Stimulated activated CD8-positive, alpha-beta memory T cell treated with anti-CD3 and anti-CD28 coated beads, Interleukin-7, amount 100 ng/mL, for 4 hours (primary cell): ENCODE measurements around the gene RAC3.

Experiments
- DNase-seq, 2 donors: peaks; one replicate each; pipeline ENCODE4 v3.0.0-alpha.2; 2020; ENCODE audit warnings: low read depth in 2 of 2

The RAC3 gene

GRCh38 chr17:82031303-82031884 lies at the start of gene RAC3:
Gene RAC3 (plus strand): TSS chr17:82031678. CDS start chr17:82031762, 84 bp downstream.
- DNase-seq, result no peak

- DNase-seq, result no peak
Observed at GRCh38 chr17:81983011-81983638, 48.4 kb upstream of the RAC3 start.

GRCh38 chr17:81983639-81984373 lies 47.7 kb upstream of the RAC3 start:
- DNase-seq, result no peak

GRCh38 chr17:81984773-81985410 lies 46.6 kb upstream of the RAC3 start:
- no peak for DNase-seq

- no peak for DNase-seq
Observed at GRCh38 chr17:81986606-81987005, 44.9 kb upstream of the RAC3 start.

GRCh38 chr17:81987161-81987770 lies 44.2 kb upstream of the RAC3 start:
- DNase-seq, result no peak

GRCh38 chr17:81990836-81991683 lies 40.4 kb upstream of the RAC3 start:
- no peak for DNase-seq

GRCh38 chr17:81991684-81992305 lies 39.7 kb upstream of the RAC3 start:
- no peak for DNase-seq

- DNase-seq, result no peak
Observed at GRCh38 chr17:81992306-81993102, 39.0 kb upstream of the RAC3 start.

GRCh38 chr17:81993729-81994592 lies 37.5 kb upstream of the RAC3 start:
- no peak for DNase-seq

GRCh38 chr17:81994593-81995462 lies 36.6 kb upstream of the RAC3 start:
- DNase-seq, result no peak

GRCh38 chr17:81995463-81996231 lies 35.8 kb upstream of the RAC3 start:
- DNase-seq, result no peak

- DNase-seq, result no peak
Observed at GRCh38 chr17:81996232-81996756, 35.2 kb upstream of the RAC3 start.

- DNase-seq, result no peak
Observed at GRCh38 chr17:81996757-81997441, 34.6 kb upstream of the RAC3 start.

- no peak for DNase-seq
Observed at GRCh38 chr17:81998212-81998611, 33.3 kb upstream of the RAC3 start.

GRCh38 chr17:81998691-81999438 lies 32.6 kb upstream of the RAC3 start:
- no peak for DNase-seq
